HG02763 (cell line): Measurements from ENCODE around the gene TOB2.

Source experiments
- ATAC-seq: cut with Tn5 transposase; IDR thresholded peaks from one replicate; pipeline ENCODE4 v1.9.1; 2021; ENCODE audit warnings: mild to moderate bottlenecking, moderate library complexity; ENCODE audit not compliant: unreplicated experiment

The TOB2 gene

DNA sequence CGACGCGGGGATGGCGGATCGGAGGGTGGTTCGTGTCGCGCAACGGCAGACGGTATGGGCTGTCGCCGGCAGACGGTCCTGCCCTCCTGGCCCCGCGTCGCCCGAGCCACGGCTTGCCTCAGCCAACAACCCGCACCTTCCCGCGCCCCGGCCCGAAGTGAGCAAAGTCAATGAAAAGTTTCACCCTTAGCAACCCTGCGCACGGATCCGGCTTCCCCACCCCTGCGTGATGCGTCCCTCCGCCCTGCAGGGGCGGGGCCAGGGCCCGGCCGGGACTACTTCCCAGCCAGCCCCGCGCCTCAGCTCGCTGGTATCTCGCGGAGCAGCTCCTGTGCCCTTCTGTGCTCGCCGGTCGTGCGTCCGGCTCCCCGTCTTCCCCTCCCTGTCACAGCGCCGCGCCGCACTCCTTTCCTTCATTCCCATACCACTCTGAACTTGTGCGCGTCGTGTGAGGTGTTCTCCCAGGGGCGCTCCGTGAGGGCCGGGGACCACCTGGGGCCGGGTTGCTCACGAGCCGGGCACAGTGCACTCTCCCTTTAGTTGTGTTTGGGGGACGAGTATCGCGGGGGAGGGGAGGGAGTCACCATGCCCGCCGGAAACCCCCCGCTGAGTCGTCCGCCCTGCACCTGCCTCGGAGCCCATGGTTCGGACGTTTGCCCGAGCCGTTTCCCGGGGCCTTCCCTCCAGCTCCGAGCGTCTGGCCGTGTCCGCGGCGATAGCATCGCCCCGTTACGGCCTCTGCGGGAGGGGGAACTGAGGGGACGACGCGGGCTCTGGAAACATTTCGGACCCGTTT lies at the start of gene TOB2:
TOB2 (minus strand) TSS at position 163 of the 796 bp plus-strand sequence. CDS start 9,456 bp downstream, outside the sequence.
- peak; percentile 38 for ATAC-seq

GRCh38 chr22:41491374-41492100 lies 44.9 kb upstream of the TOB2 start:
- no peak for ATAC-seq

- ATAC-seq: no peak
Observed at GRCh38 chr22:41488596-41489385, 42.2 kb upstream of the TOB2 start.

DNA sequence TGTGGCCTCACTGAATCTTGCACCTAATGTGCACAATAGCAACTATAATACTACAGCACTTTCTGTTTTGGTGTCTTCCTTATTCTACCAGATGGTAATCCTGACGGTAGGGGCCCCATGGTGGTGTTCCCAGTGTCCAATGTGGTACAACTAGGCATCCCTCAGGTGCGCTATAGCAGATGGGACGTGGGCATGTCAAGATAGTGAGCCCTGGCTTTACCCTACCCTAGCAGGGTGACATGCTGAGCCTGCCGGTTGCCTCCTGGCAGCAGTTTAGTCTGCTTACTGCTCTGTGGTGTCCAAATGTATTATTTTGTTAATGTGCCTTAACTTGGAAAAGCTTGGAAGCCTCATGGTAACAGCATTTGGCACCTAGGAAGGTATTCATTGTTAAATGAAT lies 41.5 kb upstream of the TOB2 start:
- ATAC-seq: no peak

DNA sequence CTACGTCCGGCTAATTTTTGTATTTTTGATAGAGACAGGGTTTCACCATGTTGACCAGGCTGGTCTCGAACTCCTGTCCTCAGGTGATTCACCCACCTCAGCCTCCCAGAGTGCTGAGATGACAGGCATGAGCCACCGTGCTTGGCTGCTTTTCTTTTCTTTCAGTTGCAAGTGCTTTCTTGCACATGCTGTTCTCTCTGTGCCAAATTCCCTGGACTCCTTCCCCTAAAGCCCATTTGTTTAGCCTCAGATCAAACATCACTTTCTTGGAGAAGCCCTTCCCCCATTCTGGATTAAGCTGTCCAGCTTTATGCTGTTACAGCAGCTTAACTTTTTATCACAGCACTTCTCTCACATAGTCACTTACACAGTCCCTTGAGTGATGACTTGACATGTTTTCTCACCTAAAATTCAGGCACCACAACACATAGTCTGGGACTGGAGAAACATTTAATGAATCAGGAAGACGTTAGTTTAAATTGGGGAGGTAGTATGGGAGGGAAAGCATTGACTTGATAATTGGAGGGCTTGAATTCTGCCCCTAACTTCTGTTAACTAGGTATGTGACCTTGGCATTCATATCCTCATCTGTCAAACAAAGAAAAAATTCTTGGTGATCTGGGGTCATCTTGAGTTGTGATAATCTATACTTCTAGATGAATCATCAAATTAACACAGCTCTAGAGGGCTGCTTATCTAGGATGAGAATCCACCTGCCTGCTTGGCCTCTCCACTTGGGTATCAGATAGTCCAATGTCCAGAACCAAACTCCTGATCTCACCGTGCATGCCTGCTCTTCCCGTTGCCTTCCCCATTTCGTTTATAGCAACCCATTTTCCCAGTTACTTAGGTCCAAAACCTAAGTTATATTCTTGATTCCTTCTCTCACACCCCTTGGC lies 40.7 kb upstream of the TOB2 start:
- ATAC-seq: no peak

GRCh38 chr22:41485033-41485432 lies 38.4 kb upstream of the TOB2 start:
- ATAC-seq: no peak

- ATAC-seq: no peak
Observed at GRCh38 chr22:41482319-41482935, 35.8 kb upstream of the TOB2 start.

GRCh38 chr22:41481925-41482318 lies 35.3 kb upstream of the TOB2 start:
- ATAC-seq: no peak

DNA sequence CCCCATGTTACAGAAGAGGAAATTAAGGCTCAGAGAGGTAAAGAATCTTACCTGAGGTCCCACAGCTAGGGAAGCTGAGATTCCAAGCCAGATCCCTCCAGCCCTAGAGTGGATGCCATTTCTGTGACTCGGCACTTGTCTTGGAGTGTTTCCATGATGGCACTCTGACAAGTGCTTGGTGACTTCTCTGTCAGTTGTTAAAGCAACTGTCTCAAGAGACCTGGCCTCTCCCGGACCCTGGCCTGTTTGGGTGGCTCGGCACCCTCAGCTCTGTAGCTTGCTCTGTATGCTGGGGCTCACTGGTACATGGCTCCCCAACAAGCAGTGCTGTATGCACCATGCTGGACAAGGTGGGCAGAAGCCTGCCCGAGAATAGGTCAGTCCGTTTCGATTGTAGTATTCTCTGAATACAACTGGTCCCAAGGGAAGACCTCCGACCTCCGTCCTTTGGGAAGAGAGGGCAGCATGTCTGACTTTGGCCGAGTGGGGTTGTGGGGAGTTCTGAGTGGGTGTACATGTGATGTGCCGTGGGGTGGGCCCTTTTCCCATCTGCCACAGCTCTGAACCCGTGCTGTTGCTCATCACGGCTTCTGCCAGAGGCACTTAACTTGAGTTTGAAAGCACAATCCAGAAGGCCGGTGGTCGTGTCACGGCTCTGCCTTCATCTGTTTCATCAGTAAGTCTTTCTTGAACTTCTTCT lies 34.7 kb upstream of the TOB2 start:
- ATAC-seq: no peak

GRCh38 chr22:41480397-41480735 lies 33.8 kb upstream of the TOB2 start:
- no peak for ATAC-seq

DNA sequence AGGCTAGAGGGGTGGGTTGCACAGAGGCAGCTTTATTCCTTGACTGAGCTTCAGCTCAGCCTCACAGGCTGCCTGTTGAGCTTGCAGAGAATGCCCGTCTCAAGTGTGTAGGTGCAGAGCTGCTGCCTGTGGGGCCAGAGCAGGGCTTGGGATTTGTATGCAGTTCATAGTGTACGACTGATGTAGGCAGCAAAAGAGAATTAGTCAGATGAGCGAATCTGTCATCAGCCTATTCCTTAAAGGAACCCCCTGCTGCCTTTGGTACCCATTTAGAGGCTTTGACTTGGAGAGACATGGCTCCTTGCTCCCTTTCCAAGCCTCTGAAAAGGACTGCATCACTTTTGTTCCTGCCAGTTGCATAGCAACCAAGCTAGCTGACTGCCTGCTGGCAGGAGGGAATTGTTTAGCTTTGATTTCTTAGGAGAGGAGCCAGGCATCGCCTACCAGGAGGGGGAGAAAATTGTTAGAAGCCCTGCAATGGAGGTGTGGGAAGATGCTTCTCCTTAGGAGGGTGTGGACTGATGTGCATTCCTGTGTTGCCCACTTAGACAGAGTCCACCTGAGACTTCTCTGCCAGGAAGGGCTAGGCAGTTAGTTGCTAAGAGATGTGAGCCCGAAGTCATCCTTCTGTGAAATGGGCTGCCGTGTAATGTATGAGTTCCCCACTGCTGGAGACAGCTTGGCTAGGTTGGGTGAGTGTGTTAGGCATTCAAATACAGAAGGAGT lies 33.2 kb upstream of the TOB2 start:
- ATAC-seq: no peak

DNA sequence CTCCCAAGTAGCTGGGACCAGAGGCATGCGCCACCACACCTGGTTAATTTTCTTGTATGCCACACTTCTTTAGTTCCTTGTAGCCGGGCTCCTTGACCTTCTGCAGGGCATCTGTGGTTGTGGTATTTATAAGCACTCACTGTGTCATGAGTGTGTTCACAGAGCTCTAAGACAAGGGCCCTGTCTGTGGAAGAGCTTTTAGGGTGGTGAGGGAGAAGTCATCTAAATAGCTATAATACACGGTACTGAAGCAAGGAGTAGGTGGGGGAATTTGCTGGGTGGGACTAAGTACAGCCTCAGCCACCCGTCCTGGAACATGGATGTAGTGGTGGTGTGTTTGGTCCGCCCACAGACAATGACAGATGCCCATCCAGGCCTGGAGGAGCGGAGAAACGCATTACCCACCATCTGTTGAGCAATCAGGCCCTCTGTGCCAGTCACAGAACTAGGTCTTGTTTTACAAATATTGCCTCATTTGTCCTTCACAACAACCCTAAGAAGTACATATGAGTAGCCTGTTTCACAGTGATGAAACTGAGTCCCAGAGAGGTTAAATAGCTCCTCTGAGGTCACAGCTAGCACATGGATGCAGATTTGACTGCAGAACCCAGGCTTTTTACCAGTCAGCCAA lies 32.4 kb upstream of the TOB2 start:
- ATAC-seq: no peak

DNA sequence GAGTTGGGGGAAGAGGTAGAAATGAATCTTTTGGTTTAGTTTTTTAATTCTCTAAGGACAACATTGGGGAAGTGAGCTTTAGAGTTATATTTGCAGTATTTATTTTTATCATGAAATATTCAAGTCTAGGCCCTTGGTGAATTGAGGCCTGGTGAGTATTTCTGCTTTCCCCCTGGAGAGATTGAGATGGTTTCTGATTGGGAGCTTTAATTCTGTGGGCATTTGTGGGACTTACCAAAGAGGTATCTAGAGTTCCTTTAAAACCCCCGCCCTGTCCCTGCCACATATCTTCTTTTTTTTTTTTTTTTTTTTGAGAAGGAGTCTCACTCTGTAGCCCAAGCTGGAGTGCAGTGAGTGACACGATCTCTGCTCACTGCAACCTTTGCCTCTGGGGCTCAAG lies 31.9 kb upstream of the TOB2 start:
- no peak for ATAC-seq

DNA sequence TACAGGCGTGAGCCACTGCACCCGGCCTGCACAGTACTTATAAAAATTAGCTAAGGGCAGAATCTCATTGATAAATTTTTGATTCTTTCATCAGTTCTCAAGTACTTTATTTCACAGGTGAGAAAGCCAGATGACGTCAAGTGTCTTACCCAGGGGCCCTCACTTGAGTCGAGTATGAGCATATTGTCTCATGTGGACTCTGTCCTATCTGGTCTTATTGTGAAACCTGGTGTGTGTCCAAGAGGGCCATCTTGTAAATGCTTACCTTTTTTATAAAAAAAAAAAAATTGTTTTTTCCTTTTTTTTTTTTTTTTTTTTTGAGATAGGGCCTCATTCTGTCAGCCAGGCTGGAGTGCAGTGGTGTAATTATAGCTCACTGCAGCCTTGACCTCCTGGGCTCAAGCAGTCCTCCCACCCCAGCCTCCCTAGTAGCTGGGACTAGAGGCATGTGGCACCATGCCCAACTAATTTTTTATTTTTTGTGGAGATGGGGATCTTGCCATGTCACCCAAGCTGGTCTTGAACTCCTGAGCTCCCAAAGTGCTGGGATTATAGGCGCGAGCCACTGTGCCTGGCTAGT lies 28.4 kb upstream of the TOB2 start:
- no peak for ATAC-seq

DNA sequence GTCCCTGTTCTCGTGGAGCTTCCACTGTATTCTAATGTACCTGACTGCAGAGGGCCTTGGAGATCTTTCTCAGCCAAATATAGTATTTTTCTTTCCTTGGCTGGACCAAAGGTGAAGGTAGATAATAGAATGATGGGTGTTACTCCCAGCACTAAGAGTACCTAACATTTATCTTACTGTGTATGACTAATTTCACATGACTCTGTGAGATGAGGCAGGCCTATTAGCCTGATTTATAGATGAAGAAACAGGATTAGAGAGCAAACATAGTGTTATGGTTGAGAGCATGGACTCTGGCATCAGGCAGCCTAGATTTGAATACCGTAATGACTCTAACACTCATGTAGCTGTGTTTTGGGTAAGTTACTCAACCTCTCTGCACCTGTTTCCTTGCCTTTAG lies 25.0 kb upstream of the TOB2 start:
- ATAC-seq: no peak

- ATAC-seq: no peak
Observed at GRCh38 chr22:41470886-41471285, 24.3 kb upstream of the TOB2 start.

GRCh38 chr22:41469218-41469851 lies 22.7 kb upstream of the TOB2 start:
- ATAC-seq: peak; percentile 10
